Keratinocyte (primary cell): ENCODE data around the gene MLLT10. TPM values are rescaled to one million over a fixed set of nuclear protein-coding genes. Genes with fewer than 3 reads are reported as not detected.

Experiments used
- DNase-seq: peaks from one replicate; pipeline ENCODE4 v3.0.0-alpha.2; 2011; ENCODE audit warnings: low read depth, missing footprints, low spot score
- FAIRE-seq: peaks from 2 replicates; lab custom pipeline; 2011; peaks lifted over from hg19 to GRCh38; lab: Jason Lieb, UNC
- H2AFZ ChIP-seq: 2 replicates; pipeline ENCODE4 v1.6.0; 2012; ENCODE audit warnings: low read length, control low read depth, inconsistent platforms; ENCODE audit not compliant: control insufficient read depth
- H3K27ac ChIP-seq: 2 replicates; pipeline ENCODE4 v1.5.1; 2011; ENCODE audit warnings: low read length; ENCODE audit not compliant: control insufficient read depth, insufficient read depth
- H3K27me3 ChIP-seq: 3 replicates; pipeline ENCODE4 v1.6.0; 2011; ENCODE audit warnings: low read length; ENCODE audit not compliant: control insufficient read depth, insufficient read depth; ENCODE audit errors: extremely low read depth
- H3K36me3 ChIP-seq, 2 experiments: 2 replicates in 1 of 2; 3 replicates in 1 of 2; pipeline ENCODE4 v1.5.1; 2011; ENCODE audit warnings: low read length in 2 of 2, mild to moderate bottlenecking in 1 of 2; ENCODE audit not compliant: control insufficient read depth in 2 of 2, insufficient read depth in 2 of 2; ENCODE audit errors: extremely low read depth in 1 of 2
- H3K4me1 ChIP-seq: 3 replicates; pipeline ENCODE4 v1.5.1; 2011; ENCODE audit warnings: low read length; ENCODE audit not compliant: control insufficient read depth, insufficient read depth; ENCODE audit errors: extremely low read depth
- H3K4me2 ChIP-seq: 3 replicates; pipeline ENCODE4 v1.6.0; 2011; ENCODE audit warnings: low read depth, low read length; ENCODE audit not compliant: control insufficient read depth, insufficient read depth; ENCODE audit errors: extremely low read depth
- H3K4me3 ChIP-seq, 3 experiments: fragments of 200-600 bp in 1 of 3; sonication (generic) in 1 of 3; 2 replicates in 2 of 3; 3 replicates in 1 of 3; pipeline ENCODE4 v1.5.1; 2011 to 2016; ENCODE audit warnings: low read length in 3 of 3, mild to moderate bottlenecking in 3 of 3, control low read depth in 2 of 3, inconsistent platforms in 1 of 3, low read depth in 1 of 3, mixed read lengths in 1 of 3, mixed run types in 1 of 3, moderate library complexity in 1 of 3; ENCODE audit not compliant: control insufficient read depth in 2 of 3, insufficient read depth in 2 of 3; ENCODE audit errors: extremely low read depth in 1 of 3
- H3K79me2 ChIP-seq: 2 replicates; pipeline ENCODE4 v1.6.0; 2012; ENCODE audit warnings: low read length; ENCODE audit not compliant: control insufficient read depth, insufficient read depth
- H3K9ac ChIP-seq: 3 replicates; pipeline ENCODE4 v1.6.0; 2011; ENCODE audit warnings: low read length; ENCODE audit not compliant: control insufficient read depth, insufficient read depth; ENCODE audit errors: extremely low read depth
- H3K9me1 ChIP-seq: 3 replicates; pipeline ENCODE4 v1.6.0; 2011; ENCODE audit warnings: low read length; ENCODE audit not compliant: control insufficient read depth, insufficient read depth; ENCODE audit errors: extremely low read depth
- H3K9me3 ChIP-seq: 2 replicates; pipeline ENCODE4 v1.5.1; 2012; ENCODE audit warnings: low read depth, low read length; ENCODE audit not compliant: control insufficient read depth
- H4K20me1 ChIP-seq: 3 replicates; pipeline ENCODE4 v1.6.0; 2011; ENCODE audit warnings: low read length; ENCODE audit not compliant: control insufficient read depth, insufficient read depth; ENCODE audit errors: extremely low read depth
- CTCF ChIP-seq, 3 experiments: IDR thresholded peaks in 1 of 3; conservative IDR thresholded peaks in 1 of 3; optimal IDR thresholded peaks in 1 of 3; 2 replicates in 2 of 3; 3 replicates in 1 of 3; pipeline versions ENCODE3 to v1.5.1; 2011; ENCODE audit warnings: low read length in 3 of 3, mild to moderate bottlenecking in 3 of 3, moderate library complexity in 2 of 3, control low read depth in 1 of 3, inconsistent platforms in 1 of 3; ENCODE audit not compliant: insufficient read depth in 2 of 3; ENCODE audit errors: extremely low read depth in 1 of 3
- EZH2 ChIP-seq: IDR thresholded peaks from one replicate; pipeline ENCODE4 v1.6.1; 2012; ENCODE audit warnings: inconsistent platforms, mild to moderate bottlenecking, low read length, moderate library complexity
- dilution Hi-C: fragments of 300-500 bp; cut with MboI; formaldehyde crosslinking; loops from one replicate; pipeline ENCODE4 v1.7.0; 2020; ENCODE audit warnings: low sequenced_read_pairs; ENCODE audit not compliant: extremely low pct_ligation_motif_present
- polyA minus RNA-seq, 3 experiments: library from RNA; depleted of rRNA, polyadenylated mRNA; stranded (reverse); fragments of >200 nt; gene quantifications; 1 replicate in 1 of 3; 2 replicates in 1 of 3; 3 replicates in 1 of 3; pipeline ENCODE4 v1.2.3, GENCODE V29; 2011
- polyA plus RNA-seq, 5 experiments: library from polyadenylated mRNA; depleted of rRNA in 3 of 5; stranded (reverse) in 3 of 5; stranded (forward) in 1 of 5; unstranded in 1 of 5; fragments of >200 nt; gene quantifications; 1 replicate in 1 of 5; 2 replicates in 3 of 5; 3 replicates in 1 of 5; pipeline versions ENCODE4 v1.2.1 to v1.2.3, GENCODE V29; 2011 to 2012; ENCODE audit warnings: missing spikeins in 2 of 5, low read depth in 1 of 5, low replicate concordance in 1 of 5

Gene MLLT10
- polyA plus RNA-seq (26.6 to 40.2 TPM (median 35.8 TPM) in 3 replicates), polyA minus RNA-seq (59.7 to 78.6 TPM (median 63.3 TPM) in 3 replicates)
- 12.0 TPM for polyA plus RNA-seq (2011; ENCODE audit: low read depth)
- polyA plus RNA-seq (2011; cell fraction: cytosol; rRNA removed): 18.3 and 27.1 TPM in 2 replicates
- polyA plus RNA-seq (2011; cell fraction: nucleus; rRNA removed): 50.0 and 52.0 TPM in 2 replicates
- polyA plus RNA-seq (2012; ENCODE audit: low replicate concordance): 12.5 and 16.0 TPM in 2 replicates
- 23.2 TPM for polyA minus RNA-seq (2011; cell fraction: cytosol; rRNA and poly(A)+ RNA removed)
- polyA minus RNA-seq (2011; cell fraction: nucleus; rRNA and poly(A)+ RNA removed): 61.4 and 110 TPM in 2 replicates

- Histone ChIP-seq H4K20me1 (peaks cover 2% of the 10 kb centered on the region), H3K27me3 (no peaks in the 10 kb centered on the region), H3K4me3 (peak within 1 kb of the TSS; percentile 64 to 74 (median 71)), H3K36me3 (peaks cover 0 to 1% of the 10 kb centered on the region in 2 experiments), H2AFZ (peak within 1 kb of the TSS; percentile 67), H3K4me1 (peaks cover 25% of the 10 kb centered on the region), H3K9me1 (no peaks in the 10 kb centered on the region), H3K79me2 (peaks cover 32% of the 10 kb centered on the region), H3K27ac (peak within 1 kb of the TSS; percentile 85), H3K9ac (peak within 1 kb of the TSS; percentile 96), H3K4me2 (peak within 1 kb of the TSS; percentile 98), H3K9me3 (no peaks in the 10 kb centered on the region)
- FAIRE-seq (no peak), DNase-seq (no peak)
- no peak for TF ChIP-seq EZH2
- peak; percentile 4 to 45 (median 35) for TF ChIP-seq CTCF (optimal IDR thresholded peaks at IDR 0.05 in 1 of 3, IDR thresholded peaks at IDR 0.05 in 1 of 3, conservative IDR thresholded peaks at IDR 0.05 in 1 of 3; ENCODE audit: extremely low read depth in 1 of 3, insufficient read depth in 2 of 3, low read length in 3 of 3)
- dilution Hi-C loops: no loop called here
Measured at GRCh38 chr10:21533467-21534279, at the start of gene MLLT10. TSS of gene MLLT10 (plus strand) at chr10:21534232. CDS start at chr10:21534645, 413 bp downstream.

DNA sequence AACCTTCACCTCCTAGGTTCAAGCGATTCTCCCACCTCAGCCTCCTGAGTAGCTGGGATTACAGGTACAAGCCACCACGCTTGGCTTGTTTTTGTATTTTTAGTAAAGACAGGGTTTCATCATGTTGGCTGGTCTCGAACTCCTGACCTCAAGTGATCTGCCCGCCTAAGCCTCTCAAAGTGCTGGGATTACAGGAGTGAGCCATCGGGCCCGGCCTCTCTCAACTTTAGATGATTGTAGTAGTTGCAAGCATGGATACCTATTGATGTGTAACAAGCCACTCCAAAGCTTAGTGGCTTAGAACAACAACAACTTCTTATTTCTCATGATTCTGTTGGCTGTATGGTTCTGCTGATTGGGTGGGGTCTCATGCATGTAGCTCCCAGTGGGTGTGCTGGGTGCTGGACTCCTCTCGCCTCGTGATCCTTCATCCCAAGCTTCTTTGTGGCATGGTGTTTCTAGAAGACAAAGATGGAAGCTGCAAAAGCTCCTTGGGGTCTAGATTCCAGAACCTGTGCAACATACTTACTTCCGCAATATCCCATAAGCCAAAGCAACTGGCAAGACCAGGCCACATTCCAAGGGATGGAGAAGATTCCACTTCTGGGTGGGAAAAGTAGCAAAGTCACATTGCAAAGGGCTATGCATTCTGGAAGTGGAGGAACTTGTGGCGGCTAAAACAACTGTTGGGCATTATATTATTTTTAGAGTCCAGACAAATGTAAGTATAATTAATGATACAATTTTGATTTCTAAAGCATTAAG is 46.4 kb upstream of the MLLT10 start:
- H3K9ac ChIP-seq: no peak overlapping the region
- no peak overlapping the region for H2AFZ ChIP-seq
- no peaks in the 10 kb centered on the region for H3K4me1 ChIP-seq
- no peaks in the 10 kb centered on the region for H4K20me1 ChIP-seq
- H3K27me3 ChIP-seq: no peaks in the 10 kb centered on the region
- H3K4me2 ChIP-seq: no peak overlapping the region
- FAIRE-seq: no peak
- H3K9me1 ChIP-seq: no peaks in the 10 kb centered on the region
- H3K9me3 ChIP-seq: no peaks in the 10 kb centered on the region
- no peaks in the 10 kb centered on the region for H3K36me3 ChIP-seq
- DNase-seq: no peak
- no peak overlapping the region for H3K27ac ChIP-seq
- dilution Hi-C loops: no loop called here
- no peaks in the 10 kb centered on the region for H3K79me2 ChIP-seq
- no peak overlapping the region for H3K4me3 ChIP-seq
- TF ChIP-seq CTCF (optimal IDR thresholded peaks at IDR 0.05 in 1 of 3, IDR thresholded peaks at IDR 0.05 in 1 of 3, conservative IDR thresholded peaks at IDR 0.05 in 1 of 3; ENCODE audit: extremely low read depth in 1 of 3, insufficient read depth in 2 of 3, low read length in 3 of 3): no peak
